CD14-positive monocyte (primary cell): ENCODE results near the gene LARP1. TPM values are rescaled to one million over a fixed set of nuclear protein-coding genes. Genes with fewer than 3 reads are reported as not detected.

Experiments
- DNase-seq, 3 donors: peaks; one replicate each; pipeline ENCODE4 v3.0.0-alpha.2; 2011 to 2022
- H2AFZ ChIP-seq: 2 replicates; pipeline ENCODE4 v1.6.0; 2012; ENCODE audit warnings: mild to moderate bottlenecking, low read depth, low read length, inconsistent platforms; ENCODE audit not compliant: insufficient read depth, poor library complexity, severe bottlenecking
- H3K27ac ChIP-seq, 2 donors: 1 replicate in 1 of 2; 2 replicates in 1 of 2; pipeline ENCODE4 v1.5.1; 2012 to 2013; ENCODE audit warnings: low read length in 2 of 2, control low read depth in 1 of 2, inconsistent platforms in 1 of 2, low read depth in 1 of 2, mild to moderate bottlenecking in 1 of 2
- H3K27me3 ChIP-seq, 2 donors: one replicate each; pipeline versions ENCODE4 v1.6.0 to v1.6.1; 2011 to 2013; ENCODE audit warnings: low read length in 2 of 2; ENCODE audit not compliant: control insufficient read depth in 2 of 2, insufficient read depth in 2 of 2
- H3K36me3 ChIP-seq, 2 donors: replicated peaks in 1 of 2; 1 replicate in 1 of 2; 2 replicates in 1 of 2; pipeline versions ENCODE4 v1.5.1 to v1.6.1; 2012 to 2013; ENCODE audit warnings: low read length in 2 of 2, control low read depth in 1 of 2, inconsistent platforms in 1 of 2, mild to moderate bottlenecking in 1 of 2; ENCODE audit not compliant: insufficient read depth in 2 of 2, control insufficient read depth in 1 of 2
- H3K4me1 ChIP-seq, 2 donors: 1 replicate in 1 of 2; 2 replicates in 1 of 2; pipeline versions ENCODE4 v1.5.1 to v1.6.1; 2012 to 2013; ENCODE audit warnings: low read length in 2 of 2, control low read depth in 1 of 2, inconsistent platforms in 1 of 2, mild to moderate bottlenecking in 1 of 2, moderate library complexity in 1 of 2; ENCODE audit not compliant: insufficient read depth in 2 of 2, control insufficient read depth in 1 of 2
- H3K4me2 ChIP-seq: replicated peaks from 2 replicates; pipeline ENCODE3; 2012; ENCODE audit warnings: low read length, moderate library complexity, mild to moderate bottlenecking; ENCODE audit not compliant: poor library complexity, severe bottlenecking; ENCODE audit errors: extremely low read depth
- H3K4me3 ChIP-seq, 3 experiments: fragments of 200-600 bp in 1 of 3; sonication (generic) in 1 of 3; replicated peaks in 1 of 3; 1 replicate in 2 of 3; 2 replicates in 1 of 3; pipeline ENCODE4 v1.5.1; 2011 to 2013; ENCODE audit warnings: low read length in 3 of 3, mild to moderate bottlenecking in 3 of 3, control low read depth in 2 of 3, low read depth in 2 of 3, inconsistent platforms in 1 of 3, moderate library complexity in 1 of 3
- H3K79me2 ChIP-seq: 2 replicates; pipeline ENCODE4 v1.6.0; 2012; ENCODE audit warnings: mild to moderate bottlenecking, control low read depth, inconsistent platforms, low read length, moderate library complexity; ENCODE audit not compliant: insufficient read depth
- H3K9ac ChIP-seq: 2 replicates; pipeline ENCODE4 v1.6.0; 2017; ENCODE audit warnings: low read length, mild to moderate bottlenecking; ENCODE audit not compliant: insufficient read depth, poor library complexity, severe bottlenecking
- H3K9me3 ChIP-seq, 2 donors: replicated peaks in 1 of 2; 1 replicate in 1 of 2; 2 replicates in 1 of 2; pipeline versions ENCODE4 v1.5.1 to v1.6.1; 2012 to 2013; ENCODE audit warnings: low read length in 2 of 2, control low read depth in 1 of 2; ENCODE audit not compliant: control insufficient read depth in 1 of 2, insufficient read depth in 1 of 2
- H4K20me1 ChIP-seq: 2 replicates; pipeline ENCODE4 v1.6.0; 2012; ENCODE audit warnings: mild to moderate bottlenecking, low read length, control low read depth, moderate library complexity; ENCODE audit not compliant: insufficient read depth
- H3K27ac Mint-ChIP-seq, 7 donors: one replicate each; pipeline ENCODE4 v1.8.0; 2020; ENCODE audit warnings: mild to moderate bottlenecking in 7 of 7, mixed read lengths in 7 of 7, moderate library complexity in 6 of 7, inconsistent platforms in 2 of 7
- H3K27me3 Mint-ChIP-seq, 3 donors: one replicate each; pipeline ENCODE4 v1.8.0; 2021 to 2022; ENCODE audit warnings: low read depth in 3 of 3, mild to moderate bottlenecking in 3 of 3, mixed read lengths in 3 of 3, moderate library complexity in 3 of 3, inconsistent platforms in 1 of 3
- H3K36me3 Mint-ChIP-seq, 2 donors: one replicate each; pipeline ENCODE4 v1.8.0; 2020; ENCODE audit warnings: mixed read lengths in 2 of 2, inconsistent platforms in 1 of 2, mild to moderate bottlenecking in 1 of 2
- H3K4me1 Mint-ChIP-seq: one replicate; pipeline ENCODE4 v1.8.0; 2020; ENCODE audit warnings: mild to moderate bottlenecking, mixed read lengths
- H3K4me3 Mint-ChIP-seq, 2 donors: one replicate each; pipeline ENCODE4 v1.8.0; 2020; ENCODE audit warnings: mild to moderate bottlenecking in 2 of 2, mixed read lengths in 2 of 2, moderate library complexity in 1 of 2
- H3K9me3 Mint-ChIP-seq, 7 donors: one replicate each; pipeline ENCODE4 v1.8.0; 2020 to 2022; ENCODE audit warnings: mixed read lengths in 7 of 7, mild to moderate bottlenecking in 6 of 7, moderate library complexity in 6 of 7, inconsistent platforms in 2 of 7
- CTCF ChIP-seq: fragments of 200-600 bp; IDR thresholded peaks from one replicate; pipeline ENCODE4 v1.8.0; 2022; ENCODE audit warnings: antibody characterized with exemption, mild to moderate bottlenecking
- WGBS: methylation state at CpG from one replicate; pipeline ENCODE4 v1.1.5; 2013; ENCODE audit warnings: missing lambda C conversion rate; ENCODE audit not compliant: insufficient coverage; 5-methylcytosine and 5-hydroxymethylcytosine counted together
- intact Hi-C, 2 donors: fragments of 100-400 bp; cut with micrococcal nuclease; formaldehyde crosslinking; loops; one replicate each; pipeline versions ENCODE4 v1.15.0 to v1.15.1; 2023
- polyA plus RNA-seq, 3 donors: library from polyadenylated mRNA; depleted of rRNA in 1 of 3; unstranded in 2 of 3; stranded (reverse) in 1 of 3; fragments of 300-500 nt in 2 of 3; fragments of >200 nt in 1 of 3; fragmentation: Illumina TruSeq in 2 of 3; gene quantifications; 1 replicate in 2 of 3; 2 replicates in 1 of 3; pipeline ENCODE4 v1.2.3, GENCODE V29; 2012 to 2021

The LARP1 gene
- polyA plus RNA-seq, 3 donors, result 4.7 to 55.0 (median 5.8) TPM

- no peaks in the 10 kb centered on the region for H3K4me1 ChIP-seq
- no peaks in the 10 kb centered on the region for H3K27me3 Mint-ChIP-seq
- H3K4me3 Mint-ChIP-seq, result no peak overlapping the region
- no peak overlapping the region for H2AFZ ChIP-seq
- H3K4me3 ChIP-seq, result no peak overlapping the region
- H3K79me2 ChIP-seq, result no peaks in the 10 kb centered on the region
- no peak for TF ChIP-seq CTCF
- H4K20me1 ChIP-seq, result no peaks in the 10 kb centered on the region
- H3K9me3 Mint-ChIP-seq, result no peaks in the 10 kb centered on the region
- H3K9ac ChIP-seq, result no peak overlapping the region
- intact Hi-C loops, result no loop called here
- no peak for DNase-seq
- no peaks in the 10 kb centered on the region for H3K36me3 Mint-ChIP-seq
- H3K27me3 ChIP-seq, result no peaks in the 10 kb centered on the region
- no peaks in the 10 kb centered on the region for H3K4me1 Mint-ChIP-seq
- WGBS, result 96% methylated on average over 4 of the region's 4 CpGs
- H3K36me3 ChIP-seq, result no peaks in the 10 kb centered on the region
- no peaks in the 10 kb centered on the region for H3K9me3 ChIP-seq
- H3K27ac ChIP-seq, result no peak overlapping the region
- H3K27ac Mint-ChIP-seq, result no peak overlapping the region
- H3K4me2 ChIP-seq, result no peak overlapping the region
Observed at GRCh38 chr5:154741415-154741814, 13.8 kb upstream of the LARP1 start.

GRCh38 chr5:154743812-154744211 is 11.4 kb upstream of the LARP1 start:
- Mint-ChIP-seq H3K27ac (no peak overlapping the region), H3K36me3 (no peaks in the 10 kb centered on the region), H3K27me3 (no peaks in the 10 kb centered on the region), H3K4me1 (no peaks in the 10 kb centered on the region), H3K4me3 (no peak overlapping the region), H3K9me3 (no peaks in the 10 kb centered on the region)
- H3K79me2 ChIP-seq, result no peaks in the 10 kb centered on the region
- no peaks in the 10 kb centered on the region for H3K9me3 ChIP-seq
- no peak overlapping the region for H3K4me3 ChIP-seq
- H4K20me1 ChIP-seq, result no peaks in the 10 kb centered on the region
- H3K4me2 ChIP-seq, result no peak overlapping the region
- H3K4me1 ChIP-seq, result no peaks in the 10 kb centered on the region
- no peak overlapping the region for H2AFZ ChIP-seq
- no peak overlapping the region for H3K27ac ChIP-seq
- no peaks in the 10 kb centered on the region for H3K27me3 ChIP-seq
- H3K9ac ChIP-seq, result no peak overlapping the region
- intact Hi-C loops, result no loop called here
- DNase-seq, result no peak
- no peaks in the 10 kb centered on the region for H3K36me3 ChIP-seq
- no peak for TF ChIP-seq CTCF
- WGBS, result 100% methylated on average over 4 of the region's 7 CpGs
